Activated CD4-positive, alpha-beta T cell treated with anti-CD3 and anti-CD28 coated beads, Interleukin-2, amount 50 U/mL, for 16 hours (primary cell): ENCODE results near the gene MINDY4.

Experiments used
- DNase-seq: peaks from one replicate; pipeline ENCODE4 v3.0.0-alpha.2; 2020

Gene MINDY4

DNA sequence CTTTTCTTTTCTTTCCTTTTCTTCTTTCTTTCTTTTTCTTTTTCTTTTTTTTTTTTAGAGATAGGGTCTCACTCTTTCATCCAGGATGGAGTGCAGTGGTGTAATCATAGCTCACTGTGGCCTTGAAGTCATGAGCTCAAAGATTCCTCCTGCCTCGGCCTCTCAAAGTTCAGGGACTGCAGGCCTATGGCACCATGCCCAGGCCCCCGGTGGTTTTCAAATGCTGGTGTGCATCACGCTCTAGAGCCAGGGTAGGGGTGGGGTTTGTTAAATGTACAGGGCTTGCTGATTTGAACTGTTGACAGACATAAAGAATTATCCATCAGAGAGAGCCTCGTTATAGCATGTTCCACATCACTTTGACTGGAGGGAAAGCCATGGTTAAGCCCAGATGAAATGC, 5.8 kb downstream of the MINDY4 start:
- no peak for DNase-seq

DNA sequence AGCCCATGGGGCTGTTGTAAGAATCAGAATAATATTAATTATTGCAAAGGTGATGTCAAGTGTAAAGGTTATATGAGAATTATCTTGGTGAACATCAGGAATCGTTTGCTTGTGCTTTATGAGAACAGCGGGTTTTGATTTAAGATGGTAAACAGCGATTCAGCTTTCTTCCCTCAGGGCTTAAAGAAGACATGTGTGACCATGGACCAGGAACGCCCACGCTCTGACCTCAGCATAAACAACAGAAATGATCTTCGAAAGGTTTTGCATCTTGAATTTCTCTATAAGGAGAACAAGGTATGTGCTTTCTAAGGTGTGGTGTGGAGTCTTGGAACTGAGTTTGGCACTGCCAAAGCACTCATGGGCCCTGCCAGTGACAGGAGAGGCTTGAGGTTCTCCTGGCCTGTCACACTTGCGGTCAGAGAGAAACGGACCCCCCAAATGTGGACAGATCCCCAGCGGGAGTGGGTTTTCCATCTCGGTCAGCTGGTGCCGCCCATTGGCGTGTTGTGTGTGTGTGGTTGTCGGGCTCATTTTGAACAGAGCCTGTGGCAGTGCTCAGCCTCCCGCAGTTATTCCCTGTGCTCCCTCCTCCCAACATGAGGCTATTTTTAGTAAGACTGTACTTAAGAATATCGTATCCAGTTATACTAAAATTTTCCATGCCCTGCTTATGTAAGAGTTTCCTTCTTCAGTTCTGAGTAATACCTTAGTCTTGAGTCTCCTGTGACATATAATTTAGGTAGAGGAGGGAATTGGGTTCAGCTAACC, 7.2 kb downstream of the MINDY4 start:
- no peak for DNase-seq

DNA sequence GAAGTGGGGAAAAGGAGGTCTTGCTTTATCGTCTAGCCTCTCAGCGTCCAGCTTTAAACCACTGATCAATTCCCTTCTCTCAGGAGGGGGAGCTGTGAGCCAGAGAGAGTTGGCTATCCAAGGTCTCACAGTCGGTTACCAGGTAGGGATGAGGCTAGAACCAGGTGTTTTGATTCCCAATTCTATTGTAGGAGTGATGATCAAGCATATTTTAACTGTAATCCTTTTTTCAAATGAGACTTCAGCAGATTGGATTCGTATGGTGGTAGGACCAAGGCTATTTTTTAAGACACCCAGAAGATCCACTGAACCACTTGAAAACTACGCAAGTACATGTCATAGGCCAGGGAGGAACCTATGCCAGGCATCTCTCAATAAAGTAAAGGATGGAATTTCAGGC, 8.4 kb downstream of the MINDY4 start:
- DNase-seq = no peak

DNA sequence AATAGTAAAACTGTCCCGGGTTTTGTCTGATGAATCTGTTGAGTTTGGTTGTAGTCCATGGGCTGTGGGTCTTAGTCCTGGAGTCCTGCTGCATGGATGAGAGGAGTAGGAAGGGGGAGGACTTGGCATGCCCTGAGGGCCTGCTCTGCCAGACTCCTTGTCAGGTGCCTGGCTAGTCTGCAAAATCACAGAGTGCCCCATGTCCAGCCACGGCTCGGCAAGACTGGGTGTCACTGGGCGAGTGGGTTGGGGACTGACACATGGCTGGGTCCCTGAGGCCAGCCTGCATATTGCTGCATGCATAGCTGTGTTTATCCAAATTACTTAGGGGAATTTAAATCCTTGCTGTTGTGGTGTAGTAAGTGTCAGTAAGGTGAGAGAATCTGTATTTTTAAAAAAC, 9.7 kb downstream of the MINDY4 start:
- no peak for DNase-seq

DNA sequence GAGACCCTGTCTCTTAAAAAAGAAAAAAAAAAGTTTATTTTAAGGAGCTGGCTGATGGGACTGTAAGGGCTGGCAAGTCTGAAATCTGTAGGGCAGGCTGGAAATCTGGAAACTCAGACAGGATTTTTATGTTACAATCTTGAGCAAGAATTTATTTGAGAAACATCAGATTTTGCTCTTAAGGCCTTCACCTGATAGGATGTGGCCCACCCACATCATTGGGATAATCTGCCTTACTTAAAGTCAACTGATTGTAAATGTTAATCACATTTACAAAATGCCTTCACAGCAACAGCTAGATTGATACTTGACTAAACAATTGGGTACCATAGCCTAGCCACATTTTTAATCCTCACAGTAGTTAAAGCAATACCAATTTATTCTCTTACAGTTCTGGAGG, 11.5 kb downstream of the MINDY4 start:
- no peak for DNase-seq

DNA sequence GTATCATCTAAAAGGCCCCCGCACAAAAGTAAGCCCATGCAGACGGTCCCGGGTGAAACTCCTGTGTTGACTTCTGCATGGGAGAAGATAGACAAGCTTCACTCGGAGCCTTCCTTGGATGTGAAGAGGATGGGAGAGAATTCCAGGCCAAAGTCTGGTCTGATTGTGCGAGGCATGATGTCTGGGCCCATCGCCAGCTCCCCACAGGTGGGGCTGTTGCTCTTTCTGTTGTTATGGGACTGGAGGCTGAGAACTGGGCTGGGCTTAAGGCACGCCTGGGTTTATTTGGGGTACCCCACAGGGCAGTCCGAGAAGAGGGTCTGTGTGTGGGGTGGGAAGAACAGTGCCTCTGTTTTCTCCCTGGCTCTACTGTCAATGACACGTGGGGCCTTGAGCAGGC, 14.6 kb downstream of the MINDY4 start:
- no peak for DNase-seq

DNA sequence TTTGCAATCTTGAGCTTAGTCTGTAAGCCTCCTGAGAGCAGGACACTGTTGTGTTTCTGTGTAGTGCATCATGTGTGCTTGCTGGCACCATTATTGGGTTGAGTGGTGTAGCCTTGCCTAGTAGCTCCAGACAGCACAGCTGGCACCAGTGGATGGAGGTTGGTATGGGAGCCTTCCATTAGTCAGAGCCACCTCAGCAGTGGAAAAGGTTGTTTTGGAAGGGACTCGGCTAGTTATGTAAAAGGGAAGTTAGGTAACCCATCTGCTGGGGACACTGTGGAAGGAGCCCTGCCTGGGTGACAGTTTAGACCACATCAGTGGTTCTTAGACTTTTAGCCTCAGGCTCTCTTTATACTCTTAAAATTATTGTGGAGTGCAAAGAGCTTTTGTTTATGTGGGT, 16.3 kb downstream of the MINDY4 start:
- DNase-seq = no peak

DNA sequence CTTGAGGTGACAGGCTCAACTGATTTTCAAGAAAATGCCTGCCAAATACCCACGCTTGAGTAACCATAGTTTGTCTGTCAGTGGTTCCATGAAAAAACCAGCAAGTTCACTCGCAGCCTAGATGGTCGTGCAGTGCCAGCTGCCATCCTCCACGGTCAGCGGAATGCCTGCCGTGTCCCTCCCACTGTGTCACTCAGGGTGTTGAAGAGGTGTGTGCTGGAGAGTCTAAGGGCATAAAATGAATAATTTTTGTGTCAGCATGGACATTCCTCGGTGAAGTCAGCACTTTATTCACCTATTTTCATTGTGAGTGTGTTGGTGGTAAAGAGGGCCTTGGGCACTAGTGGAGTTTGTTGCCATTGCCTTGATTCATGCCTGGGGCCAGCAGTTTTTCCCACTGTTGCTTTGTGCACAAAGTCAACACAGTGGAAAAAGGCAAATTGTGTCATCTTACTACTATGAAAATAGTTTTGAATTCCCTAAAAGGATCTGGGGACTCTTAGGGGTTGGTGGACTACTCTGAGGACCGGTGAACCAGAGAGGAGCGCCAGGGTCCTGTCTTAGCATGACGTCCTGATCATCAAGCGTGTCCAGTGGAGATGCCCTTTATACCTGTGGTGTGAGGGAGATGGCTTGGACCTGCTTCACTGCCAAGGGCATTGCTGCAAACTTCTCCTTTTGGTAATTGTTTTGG, 17.6 kb downstream of the MINDY4 start:
- DNase-seq = no peak

DNA sequence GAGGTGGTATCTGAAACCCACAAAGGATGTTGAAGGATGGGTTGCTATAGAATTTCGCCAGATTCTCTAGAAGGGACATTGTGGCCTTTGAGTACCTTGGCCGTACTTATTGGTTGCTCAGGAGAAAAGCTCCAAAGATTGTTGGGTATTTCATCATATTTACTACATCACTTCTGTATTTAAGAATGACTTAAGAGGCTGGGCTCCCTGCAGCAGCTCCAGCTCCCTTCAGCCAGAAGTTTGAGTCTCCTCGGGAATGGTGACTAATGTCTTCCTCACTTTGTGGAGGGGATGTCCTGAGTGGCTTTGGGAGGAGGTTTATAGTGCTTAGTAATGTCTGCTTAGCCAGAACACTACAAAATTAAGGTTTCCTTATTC, 18.1 kb downstream of the MINDY4 start:
- no peak for DNase-seq

DNA sequence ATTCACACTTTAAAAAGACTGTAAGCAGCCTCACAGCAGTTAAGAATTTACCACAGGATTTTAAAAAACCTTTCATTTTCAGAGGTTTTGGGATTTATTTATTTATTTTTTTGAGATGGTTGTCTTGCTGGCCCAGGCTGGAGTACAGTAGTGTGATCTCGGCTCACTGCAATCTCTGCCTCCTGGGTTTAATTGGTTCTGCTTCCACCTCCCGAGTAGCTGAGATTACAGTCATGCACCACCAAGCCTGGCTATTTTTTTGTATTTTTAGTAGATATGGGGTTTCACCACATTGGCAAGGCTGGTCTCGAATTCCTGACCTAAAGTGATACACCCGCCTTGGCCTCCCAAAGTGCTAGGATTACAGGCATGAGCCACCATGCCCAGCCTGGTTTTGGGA, 19.1 kb downstream of the MINDY4 start:
- no peak for DNase-seq

DNA sequence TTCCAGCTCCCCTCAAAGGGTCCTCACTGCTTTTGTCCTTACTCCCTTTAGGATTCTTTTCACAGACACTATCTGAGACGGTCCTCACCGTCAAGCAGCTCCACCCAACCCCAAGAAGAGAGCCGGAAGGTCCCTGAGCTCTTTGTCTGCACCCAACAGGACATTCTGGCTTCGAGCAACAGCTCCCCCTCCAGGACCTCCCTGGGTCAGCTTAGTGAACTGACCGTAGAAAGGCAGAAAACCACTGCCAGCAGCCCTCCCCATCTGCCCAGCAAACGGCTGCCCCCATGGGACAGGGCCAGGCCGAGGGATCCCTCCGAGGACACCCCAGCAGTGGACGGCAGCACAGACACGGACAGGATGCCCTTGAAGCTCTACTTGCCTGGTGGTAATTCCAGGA, 19.9 kb downstream of the MINDY4 start:
- no peak for DNase-seq

DNA sequence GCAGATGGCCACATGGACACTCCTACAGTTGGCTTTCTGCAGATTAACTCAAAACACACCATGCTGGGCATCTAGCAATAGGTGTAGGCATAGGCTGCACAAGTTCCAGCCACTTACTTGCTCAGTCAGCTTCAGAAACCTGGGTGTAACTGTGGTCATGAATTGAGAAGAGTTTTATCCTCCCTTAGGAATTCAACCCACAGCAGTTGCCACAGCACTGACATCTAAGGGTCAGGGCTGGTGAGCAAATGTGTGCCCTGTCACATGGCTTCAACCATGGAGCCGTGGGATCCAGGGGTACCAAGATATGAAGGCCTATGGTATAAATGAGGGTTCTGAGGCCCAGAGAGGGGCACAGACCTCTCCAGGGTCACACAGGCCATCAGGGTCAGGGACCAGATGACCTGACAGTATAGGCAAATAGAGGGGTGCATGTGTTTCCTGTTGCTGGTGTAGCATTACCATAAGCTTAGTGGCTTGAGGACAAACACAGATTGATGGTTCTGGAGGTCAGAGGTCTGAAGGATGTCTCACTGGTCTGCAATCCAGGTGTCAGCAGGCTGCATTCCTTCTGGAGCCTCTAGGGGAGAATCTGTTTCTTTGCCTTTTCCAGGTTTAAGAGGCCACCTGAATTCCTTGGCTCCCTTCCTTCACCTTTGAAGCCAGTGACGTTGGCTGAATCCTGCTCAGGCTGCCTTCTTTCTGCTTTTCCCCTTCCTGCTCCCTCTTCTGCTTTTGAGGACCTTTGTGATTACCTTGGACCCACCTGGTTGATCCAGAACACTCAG, 24.1 kb downstream of the MINDY4 start:
- no peak for DNase-seq

DNA sequence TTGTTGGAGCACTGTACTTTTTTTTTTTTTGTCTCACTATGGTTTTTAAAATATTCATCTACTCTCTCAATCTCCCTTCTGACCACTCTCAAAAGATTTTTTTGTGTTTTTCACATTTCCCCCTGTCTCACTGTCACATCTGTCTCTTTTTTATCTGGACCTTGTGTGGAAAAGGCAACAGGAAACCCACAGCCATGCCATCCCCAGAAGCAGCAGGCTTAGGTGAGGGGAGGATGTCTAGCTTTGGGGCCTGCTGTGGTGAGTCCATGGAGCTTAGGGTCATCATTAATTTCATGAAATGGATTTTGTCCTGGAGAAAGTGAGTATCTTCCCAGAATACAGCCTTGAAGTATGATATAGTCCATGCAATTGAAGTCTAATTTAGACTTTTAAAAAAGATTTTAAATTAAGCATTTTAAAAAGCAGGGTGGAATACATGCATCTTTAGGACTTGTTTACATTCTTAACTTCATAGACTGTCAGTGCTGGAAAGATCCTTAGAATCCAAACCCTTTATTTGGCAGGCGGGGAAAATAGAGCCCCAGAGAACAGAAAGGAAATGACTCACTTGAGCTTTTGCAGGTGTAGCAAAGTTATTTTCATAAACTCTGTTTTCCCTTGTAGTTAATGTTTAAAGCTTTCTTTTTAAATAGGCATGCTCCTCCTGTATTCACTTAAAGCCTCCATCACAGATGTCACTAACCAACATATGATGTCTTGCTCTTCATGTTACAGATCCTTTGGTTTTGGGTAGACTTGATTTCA, 25.1 kb downstream of the MINDY4 start:
- DNase-seq = no peak

DNA sequence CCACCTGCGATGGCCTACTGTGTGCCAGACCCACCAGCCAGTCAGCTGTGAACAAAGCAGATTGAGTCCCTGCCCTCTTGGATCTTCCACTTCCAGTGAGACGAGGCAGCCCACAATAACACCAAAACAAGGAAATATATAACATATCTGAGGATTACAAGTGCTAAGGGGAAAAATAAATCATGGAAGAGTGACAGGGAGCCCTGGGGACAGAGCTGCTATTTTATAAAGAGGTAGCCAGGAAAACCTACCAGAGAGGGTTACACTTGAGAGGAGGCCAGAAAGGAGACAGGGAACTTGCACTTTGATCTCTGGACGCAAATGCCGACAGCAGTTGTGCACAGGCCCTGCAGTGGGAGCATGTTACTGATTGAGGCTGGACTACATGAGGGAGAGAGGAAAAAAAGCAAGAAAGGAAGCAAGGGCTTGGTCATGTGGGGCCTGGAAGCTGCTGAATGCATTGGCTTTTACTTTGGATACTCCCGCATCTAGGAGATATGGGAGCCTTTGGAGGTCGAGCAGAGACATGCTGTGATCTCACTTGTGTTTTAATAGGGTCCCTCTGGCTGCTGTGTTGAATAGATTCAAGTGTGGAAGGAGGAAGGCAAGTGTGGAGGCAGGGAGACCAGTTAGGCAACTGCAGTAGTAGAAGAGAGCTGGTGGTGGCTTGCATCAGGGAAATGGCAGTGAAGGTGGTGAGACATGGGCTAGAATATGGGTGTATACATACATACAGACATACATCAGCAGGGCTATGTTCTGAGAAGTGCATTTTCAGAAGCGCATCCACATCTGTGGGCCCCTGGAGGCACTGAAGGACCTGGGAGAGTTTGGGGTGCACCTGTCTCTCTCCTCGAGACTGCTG, 26.2 kb downstream of the MINDY4 start:
- DNase-seq = no peak

DNA sequence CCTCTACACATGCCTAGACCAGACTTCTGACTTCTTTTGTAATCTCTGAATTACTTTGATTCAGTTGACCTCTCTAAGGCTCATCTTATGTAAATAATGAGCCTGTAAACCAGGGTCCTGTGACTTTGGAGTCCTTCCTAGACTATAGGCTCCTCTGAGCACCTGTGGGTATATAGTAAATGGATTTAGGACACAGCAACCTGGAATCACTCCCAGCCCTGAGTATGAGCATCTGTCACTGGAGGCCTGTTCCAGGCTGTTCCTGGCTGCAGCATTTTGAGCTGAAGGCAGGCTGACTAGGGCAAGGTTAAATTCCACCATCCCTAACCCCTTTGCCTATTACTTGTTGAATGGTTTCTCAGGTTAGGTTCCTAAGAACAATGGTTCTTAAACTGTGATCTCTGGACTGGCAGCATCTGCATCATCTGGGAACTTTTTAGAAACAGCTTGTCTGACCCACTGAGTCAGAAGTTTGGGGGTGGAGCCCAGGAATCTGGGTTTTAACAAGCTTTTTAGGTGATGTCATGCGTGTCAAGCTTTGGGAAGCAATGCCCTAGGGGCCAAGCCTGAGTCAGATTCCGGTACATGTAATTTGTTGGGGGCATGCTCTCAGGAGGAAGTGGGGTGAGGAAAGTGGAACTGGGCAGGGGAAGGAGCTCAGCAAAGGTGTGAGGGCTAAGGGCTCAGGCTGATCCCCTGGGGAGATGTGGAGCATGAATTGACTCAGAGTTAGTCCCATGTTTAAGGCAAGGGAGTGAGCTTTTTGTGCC, 28.2 kb downstream of the MINDY4 start:
- DNase-seq = no peak

DNA sequence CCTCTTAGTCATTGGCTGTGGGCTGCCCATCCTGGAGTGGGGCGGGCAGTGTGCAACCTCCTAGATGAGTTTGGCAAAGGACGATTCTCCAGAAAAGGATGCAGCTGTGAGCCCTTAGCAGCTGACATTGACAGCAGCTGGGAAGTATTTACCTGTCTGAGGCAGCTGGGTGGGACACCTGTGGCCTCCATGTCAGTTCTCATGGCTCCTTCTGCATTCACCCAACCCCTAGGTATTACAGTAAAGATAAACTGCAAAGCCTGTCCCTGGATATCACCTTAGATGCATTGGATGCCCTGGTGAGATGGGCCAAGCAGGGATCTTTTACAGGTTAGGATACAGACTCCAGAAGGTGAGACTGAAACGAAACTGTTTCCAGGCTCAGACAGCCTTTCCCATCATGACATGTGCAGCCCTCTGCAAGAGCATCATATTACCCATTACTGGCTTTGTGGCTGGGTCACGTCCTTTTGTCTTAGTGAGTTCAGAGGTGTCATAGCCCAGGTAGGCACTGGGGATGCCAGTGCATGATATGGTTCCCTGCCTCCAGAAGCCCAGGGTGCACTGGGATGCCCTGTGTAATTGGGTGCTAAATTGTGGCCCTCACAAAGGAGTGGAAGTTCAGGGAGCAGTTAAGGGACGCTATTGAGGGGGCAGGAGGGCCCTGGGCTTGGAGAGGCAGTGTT, 28.9 kb downstream of the MINDY4 start:
- DNase-seq = no peak

DNA sequence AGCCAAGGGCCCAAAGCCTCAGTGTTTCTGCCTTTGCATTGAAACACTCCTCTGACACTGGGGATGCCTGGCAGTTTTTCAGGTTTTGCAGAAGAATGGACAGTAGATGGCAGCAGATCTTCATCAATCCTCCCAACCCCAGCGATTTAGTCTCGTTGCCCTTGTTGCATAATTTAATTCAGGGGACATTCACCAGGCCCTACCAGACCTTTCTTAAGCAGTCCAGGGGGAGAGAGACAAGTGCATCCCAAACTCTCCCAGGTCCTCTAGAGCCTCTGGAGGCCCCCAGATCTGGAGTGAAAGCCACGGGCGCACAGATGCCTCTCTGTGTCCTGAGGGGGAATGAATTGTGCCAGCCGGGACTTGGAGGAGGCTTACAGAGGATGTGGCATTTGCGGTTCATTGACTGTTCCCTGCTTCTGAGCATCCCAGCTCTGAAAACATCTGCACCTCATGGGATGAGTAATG, 29.6 kb downstream of the MINDY4 start:
- DNase-seq = peak; percentile 48

DNA sequence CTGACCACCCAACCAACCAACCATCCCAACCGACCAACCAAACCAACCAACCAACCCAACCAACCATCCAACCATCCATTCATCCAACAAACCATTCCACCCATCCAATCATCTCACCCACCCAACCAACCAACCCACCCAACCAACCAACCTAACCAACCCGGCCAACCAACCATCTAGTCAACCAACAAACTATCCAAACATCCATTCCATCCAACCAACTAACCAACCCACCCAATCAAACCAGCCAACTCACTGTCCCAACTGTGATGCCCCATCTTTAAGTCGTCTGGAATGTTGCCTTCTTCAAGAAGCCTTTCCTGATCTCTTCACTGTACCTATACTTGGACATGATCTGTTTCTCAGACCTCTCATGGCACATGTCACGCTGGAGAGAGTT, 31.6 kb downstream of the MINDY4 start:
- DNase-seq = no peak

DNA sequence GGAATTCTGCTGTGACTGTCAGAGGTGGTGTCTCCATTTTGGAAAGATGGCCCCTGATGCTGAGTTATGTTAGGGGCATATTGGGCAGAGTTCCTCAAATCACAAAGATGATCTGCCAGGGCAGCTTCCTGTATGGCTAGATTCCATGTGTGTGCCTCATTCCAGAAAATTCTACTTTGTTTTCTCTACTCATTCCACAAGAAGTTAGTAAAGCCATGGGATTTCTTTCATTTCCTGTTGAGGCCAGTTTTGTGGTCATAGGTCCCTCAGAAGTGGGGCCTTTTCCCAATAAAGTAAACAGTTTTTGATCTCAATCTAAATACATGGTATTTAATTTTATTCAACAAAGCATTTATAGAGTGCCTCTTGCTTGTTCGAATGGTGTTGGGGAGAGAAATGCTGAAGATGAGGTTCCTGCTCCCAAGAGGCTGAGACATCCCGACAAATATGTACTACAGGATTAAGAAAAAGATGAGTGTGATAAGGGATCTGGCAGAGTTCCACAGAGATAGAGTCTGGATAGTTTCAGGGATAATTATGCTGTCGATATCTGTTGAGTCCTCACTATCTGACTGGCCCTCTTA, 33.0 kb downstream of the MINDY4 start:
- no peak for DNase-seq

DNA sequence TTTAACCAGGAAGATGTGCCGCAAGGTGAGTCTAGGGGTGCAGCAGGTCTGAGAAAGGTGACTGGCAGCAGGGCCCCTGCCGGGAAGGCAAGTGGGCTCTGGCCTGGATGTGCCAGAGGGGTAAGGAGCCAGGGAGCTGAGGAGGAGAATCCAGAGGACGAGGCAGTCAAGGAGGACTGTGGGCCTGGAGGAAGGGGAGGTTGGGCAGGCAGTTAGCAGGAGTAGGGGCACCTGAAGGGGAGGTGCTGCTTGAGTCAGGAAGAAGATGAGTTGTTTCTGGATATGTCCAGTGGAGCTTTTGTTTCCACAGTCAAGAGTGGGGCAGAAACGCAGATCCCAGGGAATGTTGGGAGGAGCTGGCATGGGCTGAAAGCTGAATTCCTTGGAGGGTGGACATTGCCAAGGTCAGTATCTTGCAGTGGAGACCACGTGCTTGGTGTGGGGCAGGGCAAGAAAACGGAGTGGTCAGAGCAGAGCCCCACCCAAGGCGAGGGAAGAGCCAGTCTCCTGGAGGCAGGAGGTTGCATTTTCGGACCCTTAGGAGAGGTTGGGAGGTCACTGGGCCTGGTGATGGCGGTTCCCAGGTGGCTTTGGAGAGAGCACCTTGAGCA, 34.0 kb downstream of the MINDY4 start:
- DNase-seq = no peak
